Stimulated activated CD4-positive, alpha-beta T cell treated with anti-CD3 and anti-CD28 coated beads, TNF-alpha, amount 100 ng/mL, for 24 hours (primary cell): ENCODE measurements around the gene PLCB1.

Source experiments
- DNase-seq, 3 experiments: peaks; one replicate each; pipeline ENCODE4 v3.0.0-alpha.2; 2020; ENCODE audit warnings: low read depth in 3 of 3

Gene PLCB1

GRCh38 chr20:8720089-8720488, 588.0 kb downstream of the PLCB1 start:
- DNase-seq = no peak

- no peak for DNase-seq
Observed at GRCh38 chr20:8721098-8721497, 589.0 kb downstream of the PLCB1 start.

- DNase-seq = no peak
Observed at GRCh38 chr20:8722277-8722928, 590.3 kb downstream of the PLCB1 start.

GRCh38 chr20:8723296-8723695, 591.2 kb downstream of the PLCB1 start:
- no peak for DNase-seq

GRCh38 chr20:8724884-8725283, 592.8 kb downstream of the PLCB1 start:
- no peak for DNase-seq

- no peak for DNase-seq
Observed at GRCh38 chr20:8726460-8726859, 594.4 kb downstream of the PLCB1 start.

- no peak for DNase-seq
Observed at GRCh38 chr20:8735014-8735413, 602.9 kb downstream of the PLCB1 start.

- DNase-seq = no peak
Observed at GRCh38 chr20:8735674-8736073, 603.6 kb downstream of the PLCB1 start.

GRCh38 chr20:8740265-8740664, 608.2 kb downstream of the PLCB1 start:
- no peak for DNase-seq

GRCh38 chr20:8744228-8744844, 612.3 kb downstream of the PLCB1 start:
- no peak for DNase-seq

- no peak for DNase-seq
Observed at GRCh38 chr20:8749101-8749500, 617.0 kb downstream of the PLCB1 start.

GRCh38 chr20:8749986-8750385, 617.9 kb downstream of the PLCB1 start:
- DNase-seq = no peak

GRCh38 chr20:8755340-8756118, 623.5 kb downstream of the PLCB1 start:
- no peak for DNase-seq

GRCh38 chr20:8756410-8756809, 624.3 kb downstream of the PLCB1 start:
- DNase-seq = no peak

GRCh38 chr20:8757146-8757545, 625.1 kb downstream of the PLCB1 start:
- DNase-seq = no peak

- DNase-seq = no peak
Observed at GRCh38 chr20:8764344-8764962, 632.4 kb downstream of the PLCB1 start.

- no peak for DNase-seq
Observed at GRCh38 chr20:8766868-8767390, 634.9 kb downstream of the PLCB1 start.

- no peak for DNase-seq
Observed at GRCh38 chr20:8774412-8774811, 642.3 kb downstream of the PLCB1 start.

GRCh38 chr20:8777911-8778310, 645.8 kb downstream of the PLCB1 start:
- DNase-seq = no peak

GRCh38 chr20:8778387-8778786, 646.3 kb downstream of the PLCB1 start:
- no peak for DNase-seq

GRCh38 chr20:8780915-8781314, 648.8 kb downstream of the PLCB1 start:
- no peak for DNase-seq

- DNase-seq = no peak
Observed at GRCh38 chr20:8782804-8783203, 650.7 kb downstream of the PLCB1 start.
